HG03135 (cell line): Measurements from ENCODE around the gene NHEJ1.
"Not testable (repeated sequence)": the region's sequence is repeated elsewhere in the genome, so short reads cannot be mapped to it uniquely, and the experiment has no call there.

Experiments used
- ATAC-seq: cut with Tn5 transposase; IDR thresholded peaks from one replicate; pipeline ENCODE4 v1.9.1; 2021; ENCODE audit warnings: mild to moderate bottlenecking, moderate library complexity; ENCODE audit not compliant: unreplicated experiment

Gene NHEJ1, protein sequence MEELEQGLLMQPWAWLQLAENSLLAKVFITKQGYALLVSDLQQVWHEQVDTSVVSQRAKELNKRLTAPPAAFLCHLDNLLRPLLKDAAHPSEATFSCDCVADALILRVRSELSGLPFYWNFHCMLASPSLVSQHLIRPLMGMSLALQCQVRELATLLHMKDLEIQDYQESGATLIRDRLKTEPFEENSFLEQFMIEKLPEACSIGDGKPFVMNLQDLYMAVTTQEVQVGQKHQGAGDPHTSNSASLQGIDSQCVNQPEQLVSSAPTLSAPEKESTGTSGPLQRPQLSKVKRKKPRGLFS

DNA sequence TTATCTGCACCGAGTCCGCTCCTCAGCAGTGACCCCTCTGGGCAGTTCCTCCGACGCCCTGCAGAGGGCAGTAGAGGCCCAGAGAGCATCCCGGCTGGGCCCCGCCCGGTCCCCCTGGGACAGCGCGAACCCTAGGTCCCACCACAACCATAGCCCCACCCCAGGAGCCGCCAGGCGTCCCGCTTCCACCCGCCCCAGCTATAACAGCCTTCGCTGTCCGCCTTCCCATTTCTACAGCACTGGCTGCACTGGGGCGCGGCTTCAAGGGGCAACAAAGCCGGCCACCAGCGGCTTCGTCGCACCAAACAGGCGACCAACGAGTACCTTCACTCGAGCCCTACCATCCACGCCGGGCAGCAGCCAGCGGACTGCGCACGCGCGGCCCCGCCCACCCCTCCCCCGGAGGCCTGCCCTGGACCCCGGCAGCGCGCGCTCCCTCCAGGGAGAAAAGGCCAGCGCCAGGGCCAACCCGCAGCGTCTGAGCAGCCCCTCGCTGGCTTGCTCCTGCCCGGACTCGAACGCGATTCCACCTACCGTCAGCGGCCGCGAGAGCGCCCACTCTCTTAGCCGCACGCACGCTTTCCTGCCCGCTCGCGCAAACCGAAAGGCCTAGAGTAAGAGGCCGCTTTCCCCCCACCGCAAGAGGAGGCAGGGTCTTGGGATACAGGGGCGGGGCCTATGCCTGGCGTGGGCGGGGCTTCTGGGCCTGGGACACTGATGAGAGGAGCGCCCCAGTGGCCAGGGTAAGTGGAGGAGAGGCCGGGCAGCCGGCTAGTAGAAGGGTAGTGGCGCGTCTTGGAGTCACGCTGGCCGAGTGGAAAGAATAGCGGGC is at the start of gene NHEJ1:
TSS of gene NHEJ1 (minus strand) at position 630 of the 832 bp plus-strand sequence. CDS start 2,453 bp downstream, outside the sequence.
- ATAC-seq = peak; percentile 81

DNA sequence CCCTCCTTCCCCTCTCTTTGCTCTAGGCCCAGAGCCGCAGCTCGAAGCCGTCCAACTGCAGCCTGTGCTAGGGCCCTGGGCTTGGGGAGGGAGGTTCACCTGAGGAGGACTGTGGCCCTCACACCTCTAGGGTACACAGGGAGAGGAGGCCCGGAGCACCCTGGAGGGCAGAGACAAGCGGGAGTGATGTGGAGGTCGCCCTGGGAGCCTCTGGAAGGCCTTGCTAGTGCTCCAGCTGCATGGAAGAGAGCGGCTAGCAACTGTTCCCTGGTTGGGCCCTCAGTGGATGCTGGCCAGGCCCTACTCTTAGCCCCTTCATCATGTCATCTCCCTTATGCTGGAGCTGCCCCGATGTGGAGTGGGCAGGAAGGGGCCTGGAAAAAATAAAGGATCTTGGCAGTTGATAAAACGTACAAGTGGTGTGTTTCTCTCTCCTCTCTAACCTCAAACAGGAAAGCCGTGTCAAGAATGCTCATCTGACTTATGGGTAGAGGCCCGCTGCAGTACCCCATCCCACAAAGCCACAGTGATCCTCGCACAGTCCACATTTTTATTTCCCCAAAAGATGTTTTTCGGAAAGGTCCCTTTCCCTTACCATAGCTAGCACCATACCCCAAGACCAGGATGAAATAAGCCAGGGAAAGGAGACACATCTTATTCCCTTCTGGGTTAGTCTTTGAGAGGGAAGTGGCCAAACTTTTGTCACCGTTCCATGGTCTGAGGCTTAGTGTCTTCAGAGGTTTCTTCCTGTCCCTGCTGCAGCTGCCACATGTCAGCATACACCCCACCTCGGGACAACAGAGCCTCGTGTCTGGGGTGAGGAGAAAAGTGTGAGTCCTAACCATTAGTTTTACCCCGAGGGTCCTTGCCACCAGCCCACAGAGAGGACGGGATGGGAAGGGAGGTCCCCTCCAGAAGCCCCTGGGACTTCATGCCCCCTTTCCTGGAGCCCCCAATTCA is 48.9 kb upstream of the NHEJ1 start:
- no peak for ATAC-seq

DNA sequence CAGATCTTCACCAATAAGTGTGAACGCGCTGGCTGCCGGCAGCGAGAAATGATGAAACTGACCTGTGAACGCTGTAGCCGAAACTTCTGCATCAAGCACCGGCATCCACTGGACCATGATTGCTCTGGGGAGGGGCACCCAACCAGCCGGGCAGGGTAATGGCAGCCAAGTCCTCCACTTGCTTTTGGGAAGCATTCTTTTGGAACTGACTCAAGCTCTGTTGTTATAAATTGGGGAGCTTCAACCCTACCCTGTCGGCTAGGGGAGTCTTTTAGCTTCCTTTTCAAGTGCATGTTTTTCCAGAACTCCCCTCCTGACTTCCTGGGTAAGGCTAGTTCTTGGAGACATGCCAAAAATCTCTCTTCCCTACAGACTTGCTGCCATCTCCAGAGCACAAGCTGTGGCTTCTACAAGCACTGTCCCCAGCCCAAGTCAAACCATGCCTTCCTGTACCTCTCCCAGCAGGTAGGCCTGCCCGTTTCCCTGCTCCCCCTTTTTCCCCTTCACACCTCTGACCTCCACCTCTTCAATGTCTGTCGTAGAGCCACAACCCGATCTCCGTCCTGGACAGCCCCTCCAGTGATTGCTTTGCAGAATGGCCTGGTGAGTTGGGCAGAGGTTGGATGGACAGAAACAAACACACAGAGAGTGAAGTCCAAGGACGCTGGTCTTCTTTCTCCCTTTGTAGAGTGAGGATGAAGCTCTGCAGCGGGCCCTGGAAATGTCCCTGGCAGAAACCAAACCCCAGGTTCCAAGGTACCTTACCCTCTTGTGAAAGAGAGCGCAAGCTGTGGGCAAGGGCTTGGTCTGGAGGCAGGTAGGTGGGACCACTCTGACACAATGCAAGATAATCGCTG is 47.5 kb upstream of the NHEJ1 start:
- ATAC-seq = no peak

DNA sequence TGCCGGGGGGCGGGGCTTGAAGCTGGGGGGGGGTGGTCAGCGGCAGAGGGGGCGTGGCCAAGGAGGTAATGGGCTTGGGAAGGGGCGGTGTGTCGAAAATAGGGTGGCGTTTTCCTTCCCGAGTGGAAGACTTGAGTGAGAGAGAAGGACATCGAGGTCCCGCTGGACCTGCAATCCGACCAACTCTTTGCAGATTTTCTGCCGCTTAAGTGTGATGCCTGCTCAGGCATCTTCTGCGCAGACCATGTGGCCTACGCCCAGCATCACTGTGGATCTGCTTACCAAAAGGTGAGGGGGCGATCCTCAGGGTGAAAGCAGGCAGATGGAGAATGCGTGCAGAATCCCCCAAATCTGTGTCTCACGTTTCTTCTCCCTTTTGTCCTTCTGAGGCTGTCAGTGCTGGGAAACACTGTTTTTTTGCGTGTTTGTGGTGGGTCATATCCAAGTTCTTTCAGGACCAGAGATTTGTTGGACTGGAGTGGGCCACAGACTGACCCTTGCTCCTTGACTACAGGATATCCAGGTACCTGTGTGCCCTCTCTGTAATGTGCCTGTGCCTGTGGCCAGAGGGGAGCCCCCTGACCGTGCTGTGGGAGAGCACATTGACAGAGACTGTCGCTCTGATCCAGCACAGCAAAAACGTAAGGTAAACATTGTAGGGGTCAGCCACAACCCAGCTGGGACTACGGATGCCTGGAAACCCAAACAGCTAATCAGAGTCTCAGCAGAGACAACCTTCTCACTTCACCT is 46.7 kb upstream of the NHEJ1 start:
- ATAC-seq = no peak

DNA sequence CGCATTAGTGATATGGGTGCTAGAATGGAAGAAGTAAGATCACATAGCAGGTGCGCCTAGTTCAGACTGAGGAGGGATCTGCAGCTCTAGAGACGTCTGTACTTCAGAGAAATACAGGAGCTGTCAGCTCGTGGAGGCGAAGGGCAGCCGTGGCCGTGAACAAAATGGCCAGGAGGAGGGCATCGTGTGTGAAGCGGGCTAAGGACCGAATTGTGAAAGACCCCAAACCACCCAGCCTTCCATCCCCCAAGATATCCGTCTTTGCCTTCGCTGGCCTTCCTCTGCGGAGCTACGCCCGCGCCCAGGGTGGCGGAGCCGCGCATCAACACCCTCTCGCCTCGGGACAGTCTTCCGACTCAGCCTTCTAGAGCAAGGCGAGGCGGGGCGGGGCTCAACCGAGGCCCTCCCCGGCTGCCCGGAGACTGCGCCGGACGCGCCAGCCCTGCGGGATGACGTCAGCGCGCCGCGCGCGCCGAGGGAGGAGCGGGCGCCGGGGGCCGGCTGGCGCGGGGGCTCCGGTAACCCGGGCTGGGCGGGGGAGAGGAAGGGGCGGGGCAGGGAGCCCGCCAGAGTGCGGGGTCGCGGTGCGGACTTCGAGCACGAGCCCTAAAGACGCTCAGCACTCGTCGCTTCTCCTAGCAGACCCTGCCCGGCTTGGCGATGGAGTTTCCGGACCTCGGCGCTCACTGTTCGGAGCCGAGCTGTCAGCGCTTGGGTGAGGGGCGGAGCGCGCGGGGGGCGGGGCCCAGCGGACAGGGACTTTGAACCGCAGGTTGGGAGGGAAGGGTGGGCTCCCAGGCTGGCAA is 45.9 kb upstream of the NHEJ1 start, which contains the start of gene ZFAND2B:
TSS of gene ZFAND2B (plus strand) at position 455 of the 806 bp plus-strand sequence. CDS start at position 661, 206 bp downstream.
- peak; percentile 98 for ATAC-seq

DNA sequence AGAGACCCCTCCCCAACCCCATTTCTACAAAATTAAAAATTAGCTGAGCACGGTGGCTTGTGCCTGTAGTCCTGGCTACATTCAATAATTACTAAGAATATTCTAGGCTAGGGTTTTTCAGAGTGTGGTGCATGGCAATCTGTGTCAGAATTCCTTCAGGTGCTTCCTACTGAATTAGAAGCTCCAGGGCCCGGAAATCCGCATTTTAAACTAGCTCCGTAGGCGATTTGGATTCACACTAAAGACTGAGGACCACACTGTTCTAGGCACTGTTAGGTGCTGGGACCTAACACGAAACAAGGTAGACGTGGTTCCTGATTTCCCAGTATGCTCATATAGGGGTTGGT is 45.3 kb upstream of the NHEJ1 start:
- ATAC-seq = no peak

DNA sequence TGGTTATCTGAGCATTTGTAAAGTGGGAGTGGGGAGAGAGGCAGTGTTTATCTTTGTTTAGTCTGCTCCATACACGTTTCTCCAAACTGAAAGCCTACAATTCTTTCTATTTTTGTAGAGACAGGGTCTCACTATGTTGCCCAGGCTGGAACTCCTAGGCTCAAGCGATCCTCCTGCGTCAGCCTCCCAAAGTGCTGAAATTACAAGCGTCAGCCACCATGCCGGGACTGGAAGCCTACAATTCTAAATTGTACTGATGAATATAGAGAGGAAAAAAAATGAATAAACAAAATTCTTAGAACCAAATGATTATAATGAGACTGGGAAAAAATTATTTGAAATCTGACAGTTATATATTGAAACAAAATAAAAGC is 44.5 kb upstream of the NHEJ1 start:
- ATAC-seq = no peak

DNA sequence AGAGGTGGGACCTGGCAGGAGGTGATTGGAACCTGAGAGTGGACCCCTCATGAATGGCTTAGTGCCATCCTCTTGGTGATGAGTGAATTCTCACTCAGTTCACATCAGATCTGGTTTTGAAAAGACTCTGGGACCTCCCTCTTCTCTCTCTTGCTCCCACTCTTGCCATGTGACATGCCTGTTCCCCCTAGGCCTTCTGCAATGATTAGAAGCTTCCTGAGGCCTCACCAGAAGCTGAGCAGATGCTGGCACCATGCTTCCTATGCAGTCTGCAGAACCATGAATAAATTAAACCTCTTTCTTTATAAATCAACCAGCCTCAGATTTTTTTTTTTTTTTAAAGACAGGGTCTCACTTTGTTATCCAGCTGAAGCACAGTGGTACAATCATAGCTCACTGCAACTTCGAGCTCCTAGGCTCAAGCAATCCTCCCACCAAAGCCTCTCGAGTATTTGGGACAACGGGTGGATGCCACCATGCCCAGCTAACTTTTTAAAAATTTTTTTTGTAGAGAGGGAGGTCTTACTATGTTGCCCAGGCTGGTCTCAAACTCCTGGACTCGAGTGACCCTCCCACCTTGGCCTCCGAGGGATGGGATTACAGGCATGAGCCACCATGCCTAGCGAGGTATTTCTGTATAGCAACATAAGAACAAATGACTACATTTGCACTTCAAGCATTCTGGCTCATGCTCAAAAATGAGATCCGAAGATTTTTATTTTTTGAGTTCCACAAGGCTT is 44.0 kb upstream of the NHEJ1 start:
- ATAC-seq = no peak

DNA sequence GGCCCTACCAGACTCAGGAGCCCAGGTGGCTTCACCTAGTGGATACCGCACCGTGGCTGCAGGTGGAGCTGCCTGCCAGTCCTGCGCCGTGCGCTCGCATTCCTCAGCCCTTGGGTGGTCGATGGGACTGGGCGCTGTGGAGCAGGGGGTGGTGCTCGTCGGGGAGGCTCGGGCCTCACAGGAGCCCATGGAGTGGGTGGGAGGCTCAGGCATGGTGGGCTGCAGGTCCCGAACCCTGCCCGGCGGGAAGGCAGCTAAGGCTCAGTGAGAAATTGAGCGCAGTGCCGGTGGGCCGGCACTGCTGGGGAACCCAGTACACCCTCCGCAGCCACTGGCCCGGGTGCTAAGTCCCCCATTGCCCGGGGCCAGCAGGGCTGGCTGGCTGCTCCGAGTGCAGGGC is 40.7 kb upstream of the NHEJ1 start:
- not testable (repeated sequence) for ATAC-seq

DNA sequence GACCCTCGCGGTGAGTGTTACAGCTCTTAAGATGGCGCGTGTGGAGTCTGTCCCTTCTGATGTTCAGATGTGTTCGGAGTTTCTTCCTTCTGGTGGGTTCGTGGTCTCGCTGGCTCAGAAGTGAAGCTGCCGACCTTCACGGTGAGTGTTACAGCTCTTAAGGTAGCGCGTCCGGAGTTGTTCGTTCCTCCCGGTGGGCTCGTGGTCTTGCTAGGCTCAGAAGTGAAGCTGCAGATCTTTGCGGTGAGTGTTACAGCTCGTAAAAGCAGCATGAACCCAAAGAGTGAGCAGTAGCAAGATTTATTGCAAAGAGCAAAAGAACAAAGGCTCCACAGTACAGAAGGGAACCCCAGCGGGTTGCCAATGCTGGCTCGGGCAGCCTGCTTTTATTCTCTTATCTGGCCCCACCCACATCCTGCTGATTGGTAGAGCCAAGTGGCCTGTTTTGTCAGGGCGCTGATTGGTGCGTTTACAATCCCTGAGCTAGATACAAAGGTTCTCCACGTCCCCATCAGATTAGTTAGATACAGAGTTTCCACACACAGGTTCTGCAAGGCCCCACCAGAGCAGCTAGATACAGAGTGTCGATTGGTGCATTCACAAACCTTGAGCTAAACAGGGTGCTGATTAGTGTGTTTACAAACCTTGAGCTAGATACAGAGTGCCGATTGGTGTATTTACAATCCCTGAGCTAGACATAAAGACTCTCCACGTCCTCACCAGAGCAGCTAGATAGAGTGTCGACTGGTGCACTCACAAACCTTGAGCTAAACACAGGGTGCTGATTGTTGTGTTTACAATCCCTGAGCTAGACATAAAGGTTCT is 40.1 kb upstream of the NHEJ1 start:
- not testable (repeated sequence) for ATAC-seq

DNA sequence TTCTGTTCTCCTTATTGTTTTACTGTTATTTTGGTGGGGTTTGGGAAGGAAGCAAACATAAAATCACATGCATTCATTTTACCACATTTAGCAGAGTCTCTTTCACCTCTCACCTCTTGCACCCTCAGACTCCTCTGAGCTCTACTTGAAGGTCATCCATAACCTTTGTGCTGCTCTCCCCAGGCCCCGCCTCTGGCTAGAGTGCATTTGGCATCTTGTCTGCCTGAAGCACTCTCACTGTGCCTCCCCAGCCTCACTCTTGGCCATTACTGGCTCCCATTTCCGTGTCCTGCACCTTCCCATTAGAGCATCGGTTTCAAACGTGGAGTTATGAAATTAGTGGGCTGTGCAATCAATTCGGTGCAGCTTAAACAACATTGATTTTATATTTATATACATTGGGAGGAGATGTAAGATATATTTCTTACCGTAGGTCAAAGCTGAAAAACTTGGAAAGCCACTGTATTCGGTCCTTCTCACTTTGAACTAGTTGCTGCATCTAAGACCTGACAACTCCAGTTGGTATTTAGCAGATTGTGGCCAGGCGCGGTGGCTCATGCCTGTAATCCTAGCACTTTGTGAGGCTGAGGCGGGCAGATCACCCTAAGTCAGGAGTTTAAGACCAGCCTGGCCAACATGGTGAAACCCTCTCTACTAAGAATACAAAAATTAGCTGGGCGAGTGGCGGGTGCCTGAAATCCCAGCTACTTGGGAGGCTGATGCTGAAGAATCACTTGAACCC is 39.0 kb upstream of the NHEJ1 start:
- ATAC-seq = no peak

DNA sequence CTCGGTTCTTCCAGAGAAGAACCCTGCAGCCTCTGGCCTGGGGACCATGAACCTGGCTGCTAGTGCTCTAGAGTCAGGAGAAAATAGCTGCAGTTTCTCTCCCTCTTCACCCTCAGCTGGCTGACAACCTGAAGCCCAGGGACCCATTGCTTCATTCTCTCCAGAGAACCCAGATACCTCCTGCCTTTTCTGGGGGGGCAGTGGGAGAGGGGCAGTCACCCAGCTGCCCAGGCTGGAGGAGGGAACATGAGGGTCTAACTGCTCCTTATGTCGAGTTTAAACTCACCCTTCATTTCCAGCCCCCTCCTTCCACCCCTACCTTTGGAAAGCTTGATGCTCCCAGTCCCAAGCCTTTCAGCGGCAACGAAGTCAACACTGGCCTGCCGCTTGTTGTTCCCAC is 38.4 kb upstream of the NHEJ1 start:
- ATAC-seq = no peak

DNA sequence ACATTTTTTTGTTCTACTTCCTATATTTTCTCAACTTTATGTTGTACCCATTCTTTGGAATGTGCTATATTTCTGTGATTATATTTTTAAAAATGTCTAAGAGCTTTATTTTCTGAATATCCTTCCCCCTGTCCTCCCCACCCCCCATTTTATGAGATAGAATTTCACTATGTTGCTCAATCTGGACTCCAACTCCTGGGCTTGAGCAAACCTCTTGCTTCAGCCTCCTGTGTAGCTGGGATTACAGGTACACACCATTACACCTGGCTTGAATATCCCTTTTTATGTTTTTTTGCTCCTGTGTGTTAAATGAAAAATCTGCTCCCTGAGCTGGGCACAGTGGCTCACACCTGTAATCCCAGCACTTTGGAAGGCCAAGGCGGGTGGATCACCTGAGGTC is 36.8 kb upstream of the NHEJ1 start:
- no peak for ATAC-seq

DNA sequence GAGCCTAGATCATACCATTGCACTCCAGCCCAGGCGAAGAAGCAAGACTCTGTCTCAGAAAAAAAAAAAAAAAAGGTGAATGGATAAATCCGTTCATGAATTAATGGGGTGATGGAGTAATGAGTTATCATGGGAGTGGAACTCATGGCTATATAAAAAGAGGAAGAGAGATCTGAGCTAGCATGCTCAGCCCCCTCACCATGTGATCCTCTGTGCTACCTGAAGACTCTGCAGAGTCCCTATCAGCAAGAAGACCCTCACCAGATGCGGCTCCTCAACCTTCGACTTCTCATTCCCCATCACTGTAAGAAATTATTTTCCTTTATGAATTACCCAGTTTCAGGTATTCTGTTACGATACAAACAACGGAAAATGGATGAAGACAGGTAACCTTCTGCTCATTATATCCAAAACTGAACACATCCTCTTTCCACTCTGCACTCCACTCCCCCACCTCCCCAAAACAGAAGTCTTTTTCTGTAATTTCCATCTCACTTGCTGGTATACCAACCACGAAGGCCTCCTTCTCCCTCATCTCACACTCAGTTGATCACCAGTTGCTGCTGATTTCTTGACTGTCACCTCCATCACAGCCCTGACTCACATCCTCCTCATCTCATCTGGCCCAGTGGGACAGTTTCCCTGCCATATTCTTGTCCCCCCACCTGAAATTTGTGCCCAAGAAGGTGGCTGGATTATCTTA is 26.3 kb upstream of the NHEJ1 start:
- ATAC-seq = no peak

DNA sequence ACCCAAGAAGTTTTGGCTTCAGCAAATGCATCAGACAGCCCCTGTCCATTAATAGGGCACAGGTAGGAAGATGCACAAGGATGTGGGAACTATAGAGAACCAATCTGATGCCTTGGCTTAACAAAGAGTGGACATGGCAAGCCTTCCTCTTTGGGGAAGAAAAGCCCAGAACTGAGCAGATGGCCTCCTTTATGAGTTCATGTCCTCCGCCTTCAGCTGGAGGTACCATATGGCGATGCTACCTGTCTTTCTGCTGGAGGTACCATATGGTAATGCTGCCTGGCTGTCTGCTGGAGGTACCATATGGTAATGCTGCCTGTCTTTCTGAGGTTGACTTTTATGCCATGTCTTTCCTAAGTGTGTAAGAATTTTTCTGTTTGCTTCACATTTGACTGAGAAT is 23.5 kb upstream of the NHEJ1 start:
- ATAC-seq = no peak
